NCI-H2107 treated with DMSO at 0.1 percent for 48 hours (cell line): Measurements from ENCODE around the gene ZNF550.
"Not testable (repeated sequence)": the region's sequence is repeated elsewhere in the genome, so short reads cannot be mapped to it uniquely, and the experiment has no call there.

ENCODE experiments used
- DNase-seq: peaks from one replicate; lab custom pipeline; 2025; ENCODE audit not compliant: unreplicated experiment; lab: John Stamatoyannopoulos, UW

ZNF550 gene

DNA sequence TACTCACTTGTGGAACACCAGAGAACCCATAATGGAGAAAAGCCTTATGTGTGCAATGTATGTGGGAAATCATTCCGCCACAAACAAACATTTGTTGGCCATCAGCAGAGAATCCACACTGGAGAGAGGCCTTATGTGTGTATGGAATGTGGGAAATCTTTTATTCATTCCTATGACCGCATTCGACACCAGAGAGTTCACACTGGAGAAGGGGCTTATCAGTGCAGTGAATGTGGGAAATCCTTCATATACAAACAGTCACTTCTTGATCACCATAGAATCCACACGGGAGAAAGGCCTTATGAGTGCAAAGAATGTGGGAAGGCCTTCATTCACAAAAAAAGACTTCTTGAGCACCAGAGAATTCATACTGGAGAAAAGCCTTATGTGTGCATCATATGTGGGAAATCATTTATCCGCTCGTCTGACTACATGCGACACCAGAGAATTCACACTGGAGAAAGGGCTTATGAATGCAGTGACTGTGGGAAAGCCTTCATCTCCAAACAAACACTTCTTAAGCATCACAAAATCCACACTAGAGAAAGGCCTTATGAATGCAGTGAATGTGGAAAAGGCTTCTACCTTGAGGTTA lies 21.6 kb downstream of the ZNF550 start:
- no peak for DNase-seq

- peak; percentile 84 for DNase-seq
Measured at GRCh38 chr19:57527136-57527881, 32.4 kb downstream of the ZNF550 start, which contains the start of gene ZNF549. Gene ZNF549 (plus strand): TSS chr19:57527356. CDS start chr19:57527574, 218 bp downstream.

DNA sequence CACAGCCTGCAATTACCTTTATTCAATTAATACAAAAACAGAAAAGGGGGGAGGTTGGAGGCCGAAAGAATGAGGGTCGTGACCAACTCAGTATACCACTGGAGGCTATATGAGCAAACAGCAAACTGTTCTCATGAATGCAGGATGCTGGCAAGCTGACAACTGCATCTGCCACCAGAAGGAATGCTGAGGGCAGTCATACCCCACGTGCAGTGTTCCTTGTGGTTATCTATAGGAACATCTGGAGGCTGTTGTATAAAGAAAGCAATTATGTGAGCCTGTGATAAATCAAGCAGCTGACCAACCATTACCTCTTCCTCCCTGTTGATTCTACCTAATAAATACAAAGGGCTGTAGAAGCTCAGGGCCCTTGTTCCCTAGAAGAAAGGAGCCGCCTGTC lies 41.6 kb downstream of the ZNF550 start:
- not testable (repeated sequence) for DNase-seq

- DNase-seq: no peak
Measured at GRCh38 chr19:57515255-57515654, 44.4 kb downstream of the ZNF550 start.

DNA sequence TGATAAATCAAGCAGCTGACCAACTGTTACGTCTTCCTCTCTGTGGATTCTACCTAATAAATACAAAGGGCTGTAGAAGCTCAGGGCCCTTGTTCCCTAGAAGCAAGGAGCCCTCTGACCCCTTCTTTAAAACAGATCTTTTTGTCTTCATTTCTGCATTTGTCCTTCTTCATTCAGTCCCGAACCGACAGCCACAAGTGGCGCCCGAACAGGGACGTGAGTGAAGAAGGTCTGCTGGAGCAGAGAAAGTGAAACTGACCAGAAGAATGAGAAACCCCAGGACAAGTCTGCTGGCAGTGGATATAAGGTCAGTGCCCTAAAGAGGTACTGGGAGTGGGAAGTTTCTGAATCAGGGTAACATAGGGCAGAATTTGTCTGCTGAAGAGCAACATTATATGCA lies 46.8 kb downstream of the ZNF550 start:
- no peak for DNase-seq

DNA sequence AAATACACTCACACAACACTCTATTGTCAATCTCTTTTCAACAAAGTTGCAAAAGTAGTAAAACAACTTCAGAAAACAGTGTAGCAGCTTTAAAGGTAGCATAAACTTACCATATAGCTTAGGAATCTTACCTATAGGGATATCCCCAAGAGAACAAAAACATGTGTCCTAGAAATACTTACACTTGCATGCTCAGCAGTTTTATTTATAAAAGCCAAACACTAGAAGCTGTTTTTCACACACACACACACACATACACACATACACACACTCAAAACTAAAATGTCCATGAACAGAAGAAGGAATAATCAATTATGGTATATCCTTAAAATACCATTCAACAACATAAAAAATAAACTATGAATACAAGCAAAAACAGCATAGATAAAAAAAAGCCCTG lies 48.2 kb downstream of the ZNF550 start:
- DNase-seq: no peak

DNA sequence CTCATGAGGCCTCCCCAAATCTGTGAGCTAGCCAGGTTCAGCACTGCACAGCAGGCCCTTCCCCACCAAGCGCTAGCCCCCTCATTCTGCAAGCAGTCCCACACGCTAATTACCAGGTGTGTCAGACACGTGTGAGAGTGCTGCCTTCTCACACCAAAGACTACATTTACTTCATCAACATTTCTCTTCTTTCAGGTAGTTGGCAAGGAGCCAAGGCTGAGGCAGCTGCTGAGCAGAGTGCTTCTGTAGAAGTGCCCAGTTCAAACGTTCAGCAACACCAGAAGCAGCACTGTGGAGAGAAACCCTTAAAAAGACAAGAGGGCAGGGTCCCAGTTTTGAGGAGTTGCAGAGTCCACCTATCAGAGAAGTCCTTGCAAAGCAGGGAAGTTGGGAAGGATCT lies 53.5 kb downstream of the ZNF550 start:
- DNase-seq: no peak

- DNase-seq: not testable (repeated sequence)
Measured at GRCh38 chr19:57500400-57500799, 59.3 kb downstream of the ZNF550 start.

GRCh38 chr19:57499680-57500395 lies 59.8 kb downstream of the ZNF550 start, which contains the start of gene ZNF773:
Gene ZNF773 (plus strand): TSS chr19:57499938. CDS start chr19:57500081, 143 bp downstream.
- peak; percentile 64 for DNase-seq

DNA sequence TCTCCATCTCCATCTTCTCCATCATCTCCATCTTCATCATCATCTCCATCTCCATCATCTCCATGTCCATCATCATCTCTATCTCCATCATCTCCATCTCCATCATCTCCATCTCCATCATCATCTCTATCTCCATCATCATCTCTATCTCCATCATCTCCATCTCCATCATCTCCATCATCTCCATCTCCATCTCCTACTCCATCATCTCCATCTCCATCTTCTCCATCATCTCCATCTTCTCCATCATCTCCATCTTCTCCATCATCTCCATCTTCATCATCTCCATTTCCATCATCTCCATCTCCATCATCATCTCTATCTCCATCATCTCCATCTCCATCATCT lies 60.4 kb downstream of the ZNF550 start:
- not testable (repeated sequence) for DNase-seq

DNA sequence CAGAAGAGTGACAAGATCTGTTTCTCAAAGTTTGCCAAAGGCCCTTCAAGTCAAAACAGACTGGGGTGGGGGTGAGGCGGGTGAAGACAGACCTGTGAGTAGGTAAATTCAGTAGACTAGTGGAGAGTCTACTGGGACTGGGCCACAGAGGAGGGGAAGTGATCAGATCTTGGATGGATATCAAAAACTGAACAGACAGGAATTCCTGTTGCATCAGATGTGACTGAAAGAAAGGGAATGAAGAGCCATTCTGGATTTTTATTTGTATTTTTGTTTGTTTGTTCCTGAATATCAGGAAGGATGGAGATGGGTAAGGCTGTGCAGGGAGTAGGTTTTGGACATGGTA lies 71.4 kb downstream of the ZNF550 start:
- DNase-seq: not testable (repeated sequence)

DNA sequence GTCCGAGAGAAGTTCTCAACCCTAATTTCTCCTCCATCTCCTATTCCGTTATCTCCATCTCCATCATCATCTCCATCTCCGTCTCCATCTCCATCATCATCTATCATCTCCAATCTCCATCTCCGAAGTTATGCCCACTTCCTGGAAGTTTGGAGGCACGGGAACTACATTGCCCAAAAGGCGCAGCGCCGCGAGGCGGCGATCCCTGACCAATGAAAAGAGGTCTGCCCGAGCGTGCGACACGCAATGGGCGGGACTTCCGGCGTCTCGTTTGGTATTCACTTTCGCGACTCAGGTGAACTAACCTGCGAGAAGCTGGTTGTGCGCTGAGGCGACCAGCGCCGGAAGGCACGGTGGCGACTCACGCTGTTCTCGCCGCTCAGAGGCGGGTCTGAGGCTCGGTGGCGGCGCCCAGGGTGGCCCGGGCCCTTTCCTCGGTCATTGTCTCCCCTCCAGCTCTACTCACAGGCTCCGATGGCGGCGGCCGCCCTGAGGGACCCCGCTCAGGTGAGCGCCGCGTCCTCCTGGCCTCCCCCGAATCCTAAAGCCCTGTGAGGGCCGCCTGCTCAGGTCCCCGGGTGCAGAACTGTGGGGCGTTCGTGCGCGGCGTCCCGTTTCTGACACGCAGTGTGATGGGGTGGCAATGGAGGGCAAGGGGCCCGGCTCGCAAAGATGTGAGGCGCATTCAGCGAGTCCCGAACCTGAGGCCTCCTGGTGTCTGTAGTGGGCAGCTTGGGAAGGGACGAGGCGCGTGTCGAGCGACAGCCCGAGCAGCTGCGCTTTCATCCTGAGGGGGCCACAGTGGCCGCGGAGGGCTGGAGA lies 72.0 kb downstream of the ZNF550 start, which contains the start of gene ZNF419:
ZNF419 (plus strand) TSS at position 274 of the 822 bp plus-strand sequence; CDS start at position 475, 201 bp downstream.
- peak; percentile 86 for DNase-seq
